ENCODE data around the gene FBF1. TPM values are rescaled to one million over a fixed set of nuclear protein-coding genes. Genes with fewer than 3 reads are reported as not detected.

FBF1 gene
- total and polyA plus RNA-seq, 10 donors: 5.2 to 16.0 (median 10.0) TPM

GRCh38 chr17:75904749-75905521 is 35.9 kb downstream of the FBF1 start, which contains the start of gene MRPL38:
TSS of gene MRPL38 (minus strand) at chr17:75904884. CDS start at chr17:75904875, 9 bp downstream.
- Histone ChIP-seq H3K4me3 (peak within 1 kb of the TSS; percentile 69 to 96 (median 90)), H3K27ac (peak within 1 kb of the TSS; percentile 86 to 95 (median 93)), H3K9me3 (no peaks in the 10 kb centered on the region), H3K27me3 (replicated peaks in 1 of 7) (no peaks in the 10 kb centered on the region), H3K4me1 (peaks cover 5 to 44% (median 27%) of the 10 kb centered on the region in 6 donors), H3K36me3 (peaks cover 0 to 36% (median 28%) of the 10 kb centered on the region in 6 donors)
- DNase-seq: peak; percentile 99
- 3 to 17% (median 3%) methylated on average over 16 to 68 of the region's 69 CpGs for WGBS, 5 donors
- peak in 1 of 3 donors; percentile 26 for TF ChIP-seq POLR2A (IDR thresholded peaks at IDR 0.05)
- TF ChIP-seq CTCF (IDR thresholded peaks at IDR 0.05 in 8 of 11, conservative IDR thresholded peaks at IDR 0.05 in 3 of 11): peak; percentile 99 to 100 (median 100)
- peak; percentile 91 to 93 (median 92) for TF ChIP-seq POLR2AphosphoS5 (IDR thresholded peaks at IDR 0.05)
- intact Hi-C loops (cut with DNase I; ENCODE audit: low total_unique reads): loop anchor here (2.0 kb wide), 1 partner anchor 100 kb away; no protein-coding TSS in a partner anchor

DNA sequence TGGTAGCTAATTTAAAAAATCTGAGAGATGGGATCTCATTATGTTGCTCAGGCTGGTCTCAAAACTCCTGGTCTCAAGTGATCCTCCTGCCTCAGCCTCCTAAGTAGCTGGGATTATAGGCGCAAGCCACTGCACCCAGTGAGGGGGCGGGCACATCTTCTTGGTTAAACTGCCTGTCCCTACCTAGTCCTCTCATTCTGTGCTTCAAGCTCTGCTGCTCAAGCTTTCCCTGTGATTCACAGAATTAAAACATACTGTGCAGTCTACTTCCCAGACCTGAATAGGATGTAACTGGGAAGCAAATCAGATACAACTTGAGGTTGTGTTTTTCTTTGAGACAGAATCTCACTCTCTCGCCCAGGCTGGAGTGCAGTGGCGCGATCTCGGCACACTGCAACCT is 38.4 kb downstream of the FBF1 start:
- TF ChIP-seq POLR2A (IDR thresholded peaks at IDR 0.05): no peak
- no peak for TF ChIP-seq POLR2AphosphoS5 (IDR thresholded peaks at IDR 0.05)
- TF ChIP-seq CTCF (IDR thresholded peaks at IDR 0.05 in 8 of 11, conservative IDR thresholded peaks at IDR 0.05 in 3 of 11): no peak
- Histone ChIP-seq H3K36me3 (peaks cover 0 to 61% (median 48%) of the 10 kb centered on the region in 6 donors), H3K4me1 (peaks cover 5 to 51% (median 29%) of the 10 kb centered on the region in 6 donors), H3K27ac (no peak overlapping the region), H3K9me3 (no peaks in the 10 kb centered on the region), H3K27me3 (replicated peaks in 1 of 7) (no peaks in the 10 kb centered on the region), H3K4me3 (no peak overlapping the region)
- DNase-seq: no peak
- intact Hi-C loops (cut with DNase I; ENCODE audit: low total_unique reads): no loop called here
- 93 to 99% (median 96%) methylated on average over 6 of the region's 6 CpGs for WGBS, 5 donors

GRCh38 chr17:75901727-75902126 is 39.1 kb downstream of the FBF1 start:
- 90 to 96% (median 93%) methylated on average over 5 to 18 of the region's 18 CpGs for WGBS, 5 donors
- peak; percentile 67 for DNase-seq
- peaks cover 0 to 61% (median 48%) of the 10 kb centered on the region in 6 donors for H3K36me3 ChIP-seq

More at GRCh38 chr17:75901727-75902126, 39.1 kb downstream of the FBF1 start:
- Histone ChIP-seq H3K4me3 (no peak overlapping the region), H3K27ac (no peak overlapping the region), H3K9me3 (no peaks in the 10 kb centered on the region), H3K4me1 (peaks cover 5 to 57% (median 34%) of the 10 kb centered on the region in 6 donors), H3K27me3 (replicated peaks in 1 of 7) (no peaks in the 10 kb centered on the region)
- intact Hi-C loops (cut with DNase I; ENCODE audit: low total_unique reads): no loop called here
- TF ChIP-seq POLR2A (IDR thresholded peaks at IDR 0.05) (no peak), CTCF (IDR thresholded peaks at IDR 0.05 in 8 of 11, conservative IDR thresholded peaks at IDR 0.05 in 3 of 11) (no peak), POLR2AphosphoS5 (IDR thresholded peaks at IDR 0.05) (peak in 1 of 3 donors; percentile 8)
